GM19023 (cell line): ENCODE data around the gene NAP1L4.

Experiments used
- ATAC-seq: cut with Tn5 transposase; IDR thresholded peaks from one replicate; pipeline ENCODE4 v1.9.1; 2021; ENCODE audit warnings: mild to moderate bottlenecking, moderate library complexity; ENCODE audit not compliant: unreplicated experiment

NAP1L4 gene

GRCh38 chr11:3010521-3011275, 18.6 kb upstream of the NAP1L4 start:
- ATAC-seq, result no peak

- ATAC-seq, result no peak
These were observed 17.9 kb upstream of the NAP1L4 start for GRCh38 chr11:3010004-3010403.

GRCh38 chr11:3009481-3009880, 17.4 kb upstream of the NAP1L4 start:
- ATAC-seq, result no peak

- no peak for ATAC-seq
These were observed 16.7 kb upstream of the NAP1L4 start for GRCh38 chr11:3008746-3009336.

- ATAC-seq, result no peak
These were observed 15.4 kb upstream of the NAP1L4 start for GRCh38 chr11:3007404-3008010.

- no peak for ATAC-seq
These were observed 14.6 kb upstream of the NAP1L4 start for GRCh38 chr11:3006505-3007260.

GRCh38 chr11:3004481-3004880, 12.4 kb upstream of the NAP1L4 start:
- ATAC-seq, result no peak

GRCh38 chr11:3003396-3004231, 11.5 kb upstream of the NAP1L4 start:
- ATAC-seq, result no peak

GRCh38 chr11:3002871-3003270, 10.7 kb upstream of the NAP1L4 start:
- ATAC-seq, result no peak

- ATAC-seq, result no peak
These were observed 10.3 kb upstream of the NAP1L4 start for GRCh38 chr11:3002351-3002861.

GRCh38 chr11:3001496-3001895, 9.4 kb upstream of the NAP1L4 start:
- ATAC-seq, result no peak

GRCh38 chr11:3000032-3000961, 8.2 kb upstream of the NAP1L4 start:
- ATAC-seq, result no peak

- no peak for ATAC-seq
These were observed 7.4 kb upstream of the NAP1L4 start for GRCh38 chr11:2999464-2999998.

GRCh38 chr11:2998073-2998850, 6.1 kb upstream of the NAP1L4 start:
- ATAC-seq, result no peak

- no peak for ATAC-seq
These were observed 5.3 kb upstream of the NAP1L4 start for GRCh38 chr11:2997406-2997805.

GRCh38 chr11:2996976-2997375, 4.8 kb upstream of the NAP1L4 start:
- no peak for ATAC-seq

GRCh38 chr11:2995893-2996554, 3.9 kb upstream of the NAP1L4 start:
- ATAC-seq, result no peak

GRCh38 chr11:2995031-2995561, 3.0 kb upstream of the NAP1L4 start:
- no peak for ATAC-seq
